Measurements from ENCODE around the gene IGSF10. TPM values are rescaled to one million over a fixed set of nuclear protein-coding genes. Genes with fewer than 3 reads are reported as not detected.
A peak's percentile ranks its signal among the peaks of the same experiment; 100 is the strongest.

IGSF10 gene
- total and polyA plus RNA-seq, 4 donors: 0.24 to 1.6 (median 0.73) TPM

- Histone ChIP-seq H3K27me3 (ENCODE audit: control insufficient read depth in 4 of 4, insufficient read depth in 4 of 4, low read length in 3 of 4) (no peaks in the 10 kb centered on the region), H3K4me1 (ENCODE audit: control insufficient read depth in 4 of 4, insufficient read depth in 4 of 4, low read length in 3 of 4) (peaks cover 0 to under 1% (median 0%) of the 10 kb centered on the region in 4 donors), H3K9ac (ENCODE audit: low read depth in 1 of 2, low read length in 2 of 2) (no peak overlapping the region), H3K4me3 (ENCODE audit: low read depth in 1 of 3, low read length in 3 of 3) (no peak overlapping the region), H3K36me3 (ENCODE audit: control insufficient read depth in 4 of 4, insufficient read depth in 3 of 4, low read depth in 1 of 4, low read length in 3 of 4) (no peaks in the 10 kb centered on the region), H3K9me3 (ENCODE audit: control insufficient read depth in 4 of 4, low read length in 3 of 4) (no peaks in the 10 kb centered on the region), H3K27ac (ENCODE audit: low read depth in 1 of 2, low read length in 2 of 2) (no peak overlapping the region)
- DNase-seq (ENCODE audit: low spot score): no peak
- 15% methylated on average over 3 of the region's 3 CpGs for WGBS
- TF ChIP-seq RXRA (IDR thresholded peaks at IDR 0.05): no peak
- TF ChIP-seq RAD21 (IDR thresholded peaks at IDR 0.05): peak; percentile 70 to 79
- no peak for TF ChIP-seq SP1 (IDR thresholded peaks at IDR 0.05)
- no peak for TF ChIP-seq NR2F2 (IDR thresholded peaks at IDR 0.05)
- no peak for TF ChIP-seq HNF4G (IDR thresholded peaks at IDR 0.05)
- no peak for TF ChIP-seq GABPA (IDR thresholded peaks at IDR 0.05 in 1 of 2, conservative IDR thresholded peaks at IDR 0.05 in 1 of 2)
- no peak for TF ChIP-seq FOXA1 (IDR thresholded peaks at IDR 0.05)
- peak; percentile 88 for TF ChIP-seq CTCF (IDR thresholded peaks at IDR 0.05; ENCODE audit: low read depth, low read length, missing input control)
- no peak for TF ChIP-seq ZBTB33 (IDR thresholded peaks at IDR 0.05)
- no peak for TF ChIP-seq TAF1 (conservative IDR thresholded peaks at IDR 0.05)
These were observed 21.2 kb downstream of the IGSF10 start for GRCh38 chr3:151439652-151440125.

GRCh38 chr3:151437906-151438305 is 23.0 kb downstream of the IGSF10 start:
- H3K9me3 ChIP-seq (ENCODE audit: control insufficient read depth in 4 of 4, low read length in 3 of 4): no peaks in the 10 kb centered on the region
- H3K9ac ChIP-seq (ENCODE audit: low read depth in 1 of 2, low read length in 2 of 2): no peak overlapping the region
- DNase-seq (ENCODE audit: low spot score): no peak
- H3K36me3 ChIP-seq (ENCODE audit: control insufficient read depth in 4 of 4, insufficient read depth in 3 of 4, low read depth in 1 of 4, low read length in 3 of 4): no peaks in the 10 kb centered on the region
- H3K4me3 ChIP-seq (ENCODE audit: low read depth in 1 of 3, low read length in 3 of 3): no peak overlapping the region
- no peaks in the 10 kb centered on the region for H3K27me3 ChIP-seq (ENCODE audit: control insufficient read depth in 4 of 4, insufficient read depth in 4 of 4, low read length in 3 of 4)
- peaks cover 0 to 6% (median 0%) of the 10 kb centered on the region in 4 donors for H3K4me1 ChIP-seq (ENCODE audit: control insufficient read depth in 4 of 4, insufficient read depth in 4 of 4, low read length in 3 of 4)
- 91% methylated on average over 6 of the region's 6 CpGs for WGBS
- H3K27ac ChIP-seq (ENCODE audit: low read depth in 1 of 2, low read length in 2 of 2): no peak overlapping the region
- TF ChIP-seq RXRA (IDR thresholded peaks at IDR 0.05) (no peak), MAX (IDR thresholded peaks at IDR 0.05) (no peak), SP1 (IDR thresholded peaks at IDR 0.05) (no peak), HNF4A (conservative IDR thresholded peaks at IDR 0.05) (no peak), TAF1 (conservative IDR thresholded peaks at IDR 0.05) (no peak), JUND (IDR thresholded peaks at IDR 0.05) (no peak)

- WGBS: 85% methylated on average over 8 of the region's 8 CpGs
- Histone ChIP-seq H3K4me3 (ENCODE audit: low read depth in 1 of 3, low read length in 3 of 3) (no peak overlapping the region), H3K36me3 (ENCODE audit: control insufficient read depth in 4 of 4, insufficient read depth in 3 of 4, low read depth in 1 of 4, low read length in 3 of 4) (no peaks in the 10 kb centered on the region), H3K27me3 (ENCODE audit: control insufficient read depth in 4 of 4, insufficient read depth in 4 of 4, low read length in 3 of 4) (no peaks in the 10 kb centered on the region), H3K9me3 (ENCODE audit: control insufficient read depth in 4 of 4, low read length in 3 of 4) (no peaks in the 10 kb centered on the region), H3K27ac (ENCODE audit: low read depth in 1 of 2, low read length in 2 of 2) (no peak overlapping the region), H3K9ac (ENCODE audit: low read depth in 1 of 2, low read length in 2 of 2) (no peak overlapping the region), H3K4me1 (ENCODE audit: control insufficient read depth in 4 of 4, insufficient read depth in 4 of 4, low read length in 3 of 4) (peaks cover 0 to 6% (median 0%) of the 10 kb centered on the region in 4 donors)
- no peak for TF ChIP-seq REST (IDR thresholded peaks at IDR 0.05)
- no peak for DNase-seq (ENCODE audit: low spot score)
These were observed 24.0 kb downstream of the IGSF10 start for GRCh38 chr3:151436675-151437446.
